ENCODE measurements around the gene SERGEF.

- TF ChIP-seq GATA3 (IDR thresholded peaks at IDR 0.05; ENCODE audit: low read depth, low read length) (no peak), GATA2 (IDR thresholded peaks at IDR 0.05; ENCODE audit: low read depth, low read length) (no peak)
Observed at GRCh38 chr11:17960091-17960490, 52.8 kb downstream of the SERGEF start.

All from SH-SY5Y (cell line).